Measurements from ENCODE around the gene TPM2.
"Not testable (repeated sequence)": the region's sequence is repeated elsewhere in the genome, so short reads cannot be mapped to it uniquely, and the experiment has no call there.

The TPM2 gene

GRCh38 chr9:35656831-35657545 is 32.7 kb downstream of the TPM2 start:
- DNase-seq: peak in 6 of 56 donors; percentile 27 to 82 (median 54)

GRCh38 chr9:35656348-35656747 is 33.4 kb downstream of the TPM2 start:
- no peak for DNase-seq

GRCh38 chr9:35653611-35654010 is 36.1 kb downstream of the TPM2 start:
- DNase-seq: no peak

GRCh38 chr9:35652829-35653209 is 36.9 kb downstream of the TPM2 start:
- no peak for DNase-seq

- DNase-seq: no peak
Observed at GRCh38 chr9:35651956-35652828, 37.5 kb downstream of the TPM2 start.

GRCh38 chr9:35650341-35651158 is 39.2 kb downstream of the TPM2 start, which contains the start of gene SIT1:
Gene SIT1 (minus strand): TSS chr9:35650931. CDS start chr9:35650853, 78 bp downstream.
- DNase-seq: no peak

GRCh38 chr9:35649431-35650340 is 40.0 kb downstream of the TPM2 start:
- peak in 4 of 56 donors; percentile 8 to 49 (median 15) for DNase-seq

GRCh38 chr9:35646533-35647265 is 43.0 kb downstream of the TPM2 start:
- DNase-seq: peak; percentile 20 to 93 (median 82)

GRCh38 chr9:35646153-35646532 is 43.6 kb downstream of the TPM2 start:
- DNase-seq: peak in 6 of 56 donors; percentile 32 to 53 (median 44)

- DNase-seq: not testable (repeated sequence)
Observed at GRCh38 chr9:35645736-35646135, 44.0 kb downstream of the TPM2 start.

- no peak for DNase-seq
Observed at GRCh38 chr9:35643046-35643445, 46.7 kb downstream of the TPM2 start.

- DNase-seq: not testable (repeated sequence)
Observed at GRCh38 chr9:35641478-35641877, 48.2 kb downstream of the TPM2 start.

- not testable (repeated sequence) for DNase-seq
Observed at GRCh38 chr9:35640431-35640830, 49.3 kb downstream of the TPM2 start.

GRCh38 chr9:35639631-35640030 is 50.1 kb downstream of the TPM2 start:
- no peak for DNase-seq

GRCh38 chr9:35639225-35639624 is 50.5 kb downstream of the TPM2 start:
- not testable (repeated sequence) for DNase-seq

GRCh38 chr9:35638751-35639150 is 51.0 kb downstream of the TPM2 start:
- DNase-seq: not testable (repeated sequence)

- not testable (repeated sequence) for DNase-seq
Observed at GRCh38 chr9:35637427-35637955, 52.2 kb downstream of the TPM2 start.

GRCh38 chr9:35636877-35637246 is 52.9 kb downstream of the TPM2 start:
- not testable (repeated sequence) for DNase-seq

GRCh38 chr9:35636135-35636876 is 53.4 kb downstream of the TPM2 start:
- no peak for DNase-seq
